ENCODE results near the gene UGT3A1.
"Not testable (repeated sequence)": the region's sequence is repeated elsewhere in the genome, so short reads cannot be mapped to it uniquely, and the experiment has no call there.

UGT3A1 gene

GRCh38 chr5:35990941-35991611 lies at the start of gene UGT3A1:
Gene UGT3A1 (minus strand): TSS chr5:35991390. CDS start chr5:35991240, 150 bp downstream.
- H3K4me1 ChIP-seq (ENCODE audit: control insufficient read depth, insufficient read depth, low read length): no peaks in the 10 kb centered on the region
- H3K9me3 ChIP-seq (ENCODE audit: control insufficient read depth, low read length): no peaks in the 10 kb centered on the region
- no peak within 1 kb of the TSS for H3K9ac ChIP-seq (ENCODE audit: low read length)
- no peak within 1 kb of the TSS for H3K4me3 ChIP-seq (ENCODE audit: low read length)
- no peaks in the 10 kb centered on the region for H3K36me3 ChIP-seq (ENCODE audit: control insufficient read depth, insufficient read depth, low read length)
- no peaks in the 10 kb centered on the region for H3K27me3 ChIP-seq (ENCODE audit: control insufficient read depth, insufficient read depth, low read length)

- Histone ChIP-seq H3K36me3 (ENCODE audit: control insufficient read depth, insufficient read depth, low read length) (no peaks in the 10 kb centered on the region), H3K9me3 (ENCODE audit: control insufficient read depth, low read length) (no peaks in the 10 kb centered on the region), H3K4me3 (ENCODE audit: low read length) (no peak overlapping the region), H3K9ac (ENCODE audit: low read length) (no peak overlapping the region), H3K4me1 (ENCODE audit: control insufficient read depth, insufficient read depth, low read length) (no peaks in the 10 kb centered on the region), H3K27me3 (ENCODE audit: control insufficient read depth, insufficient read depth, low read length) (no peaks in the 10 kb centered on the region)
Observed at GRCh38 chr5:36035696-36036095, 44.5 kb upstream of the UGT3A1 start.

DNA sequence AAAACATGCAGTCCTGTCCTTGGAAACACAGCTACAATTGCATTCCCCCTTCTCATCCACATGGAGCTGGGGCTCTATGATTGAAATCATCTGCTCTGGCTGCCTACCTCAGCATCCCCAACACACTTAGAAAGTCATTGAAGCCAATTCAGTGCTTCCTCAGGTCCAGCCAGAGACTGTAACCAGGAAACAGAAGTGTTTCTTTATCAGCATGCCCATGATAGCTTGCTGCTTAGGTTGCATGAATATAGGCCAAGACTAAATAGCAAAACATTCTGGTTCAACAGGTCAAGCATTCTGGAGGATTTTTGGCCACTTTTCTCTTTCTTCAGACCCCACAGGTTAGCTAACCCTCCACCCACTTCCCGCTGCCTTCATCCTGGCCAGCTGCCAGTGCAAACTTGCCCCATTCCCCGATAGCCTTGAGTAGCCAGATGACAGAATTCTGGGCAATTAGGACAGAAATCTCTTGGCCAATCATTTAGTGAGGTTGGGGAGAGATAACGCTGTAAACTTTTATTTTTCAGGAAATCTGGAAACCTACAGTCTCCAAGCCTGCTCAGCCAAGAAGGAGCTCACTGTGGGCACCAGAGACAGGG lies 43.4 kb upstream of the UGT3A1 start:
- H3K27me3 ChIP-seq (ENCODE audit: control insufficient read depth, insufficient read depth, low read length); H3K4me1 ChIP-seq (ENCODE audit: control insufficient read depth, insufficient read depth, low read length); H3K36me3 ChIP-seq (ENCODE audit: control insufficient read depth, insufficient read depth, low read length); H3K9me3 ChIP-seq (ENCODE audit: control insufficient read depth, low read length); H3K9ac ChIP-seq (ENCODE audit: low read length); H3K4me3 ChIP-seq (ENCODE audit: low read length): not testable (repeated sequence)

- Histone ChIP-seq H3K27me3 (ENCODE audit: control insufficient read depth, insufficient read depth, low read length) (no peaks in the 10 kb centered on the region), H3K4me3 (ENCODE audit: low read length) (no peak overlapping the region), H3K36me3 (ENCODE audit: control insufficient read depth, insufficient read depth, low read length) (no peaks in the 10 kb centered on the region), H3K4me1 (ENCODE audit: control insufficient read depth, insufficient read depth, low read length) (no peaks in the 10 kb centered on the region), H3K9ac (ENCODE audit: low read length) (no peak overlapping the region), H3K9me3 (ENCODE audit: control insufficient read depth, low read length) (no peaks in the 10 kb centered on the region)
Observed at GRCh38 chr5:36033486-36033885, 42.3 kb upstream of the UGT3A1 start.

DNA sequence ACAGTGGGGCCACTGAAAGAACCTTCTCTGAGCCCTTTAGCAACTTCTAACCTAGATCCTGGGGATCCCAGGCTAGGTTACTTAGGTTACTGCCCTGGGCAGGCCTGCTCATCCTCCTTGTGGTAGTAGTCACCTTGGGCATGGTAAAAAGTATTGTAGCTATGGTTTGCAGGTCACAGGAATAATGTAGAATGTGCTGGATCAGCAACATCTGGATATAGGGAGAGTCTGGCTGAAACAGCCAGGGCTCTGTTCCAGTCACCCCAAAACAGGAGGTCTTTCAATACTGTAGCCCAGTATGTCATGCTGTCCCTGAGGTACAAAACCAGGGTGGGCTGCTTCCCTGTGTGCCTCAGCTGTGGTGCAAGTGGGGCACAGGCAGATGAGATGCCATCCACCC lies 41.9 kb upstream of the UGT3A1 start:
- H3K4me1 ChIP-seq (ENCODE audit: control insufficient read depth, insufficient read depth, low read length): no peaks in the 10 kb centered on the region
- H3K4me3 ChIP-seq (ENCODE audit: low read length): no peak overlapping the region
- H3K36me3 ChIP-seq (ENCODE audit: control insufficient read depth, insufficient read depth, low read length): no peaks in the 10 kb centered on the region
- no peaks in the 10 kb centered on the region for H3K27me3 ChIP-seq (ENCODE audit: control insufficient read depth, insufficient read depth, low read length)
- H3K9me3 ChIP-seq (ENCODE audit: control insufficient read depth, low read length): no peaks in the 10 kb centered on the region
- no peak overlapping the region for H3K9ac ChIP-seq (ENCODE audit: low read length)

DNA sequence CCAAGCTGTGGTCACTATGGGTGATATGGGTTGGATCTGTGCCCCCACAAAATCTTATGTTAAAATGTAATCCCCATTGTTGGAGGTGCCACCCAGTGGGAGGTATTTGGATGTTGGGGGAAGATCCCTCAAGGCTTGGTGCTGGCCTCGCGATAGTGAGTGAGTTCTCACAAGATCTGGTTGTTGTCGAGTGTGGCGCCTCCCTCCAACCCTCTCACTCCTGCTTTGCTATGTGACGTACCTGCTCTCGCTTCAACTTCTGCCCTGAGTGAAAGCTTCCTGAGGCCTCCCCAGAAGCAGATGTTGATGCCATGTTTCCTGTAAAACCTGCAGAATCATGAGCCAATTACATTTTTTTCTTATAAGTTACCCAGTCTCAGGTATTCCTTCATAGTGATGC lies 40.0 kb upstream of the UGT3A1 start:
- Histone ChIP-seq H3K9me3 (ENCODE audit: control insufficient read depth, low read length) (no peaks in the 10 kb centered on the region), H3K27me3 (ENCODE audit: control insufficient read depth, insufficient read depth, low read length) (no peaks in the 10 kb centered on the region), H3K4me3 (ENCODE audit: low read length) (no peak overlapping the region), H3K4me1 (ENCODE audit: control insufficient read depth, insufficient read depth, low read length) (no peaks in the 10 kb centered on the region), H3K36me3 (ENCODE audit: control insufficient read depth, insufficient read depth, low read length) (no peaks in the 10 kb centered on the region), H3K9ac (ENCODE audit: low read length) (no peak overlapping the region)

DNA sequence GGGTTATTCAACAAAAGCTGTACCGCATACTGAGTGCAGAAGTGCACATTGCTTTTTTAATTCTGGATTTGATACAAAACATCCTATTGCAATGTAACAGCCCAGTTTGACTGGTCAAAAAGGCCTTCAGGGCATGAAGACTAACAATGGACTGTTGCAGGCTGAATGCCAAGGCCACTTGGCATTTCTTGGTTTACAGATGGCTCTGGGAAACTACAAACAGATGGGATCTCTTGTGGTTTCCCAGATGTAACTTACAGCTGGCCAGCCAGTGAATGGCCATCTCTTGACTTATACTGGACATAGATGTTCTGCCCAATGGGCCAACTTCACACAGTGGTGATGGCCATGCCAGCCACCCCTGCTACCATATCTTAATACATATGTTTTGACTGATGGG lies 38.7 kb upstream of the UGT3A1 start:
- Histone ChIP-seq H3K4me1 (ENCODE audit: control insufficient read depth, insufficient read depth, low read length) (no peaks in the 10 kb centered on the region), H3K4me3 (ENCODE audit: low read length) (no peak overlapping the region), H3K36me3 (ENCODE audit: control insufficient read depth, insufficient read depth, low read length) (no peaks in the 10 kb centered on the region), H3K9ac (ENCODE audit: low read length) (no peak overlapping the region), H3K9me3 (ENCODE audit: control insufficient read depth, low read length) (no peaks in the 10 kb centered on the region), H3K27me3 (ENCODE audit: control insufficient read depth, insufficient read depth, low read length) (no peaks in the 10 kb centered on the region)

DNA sequence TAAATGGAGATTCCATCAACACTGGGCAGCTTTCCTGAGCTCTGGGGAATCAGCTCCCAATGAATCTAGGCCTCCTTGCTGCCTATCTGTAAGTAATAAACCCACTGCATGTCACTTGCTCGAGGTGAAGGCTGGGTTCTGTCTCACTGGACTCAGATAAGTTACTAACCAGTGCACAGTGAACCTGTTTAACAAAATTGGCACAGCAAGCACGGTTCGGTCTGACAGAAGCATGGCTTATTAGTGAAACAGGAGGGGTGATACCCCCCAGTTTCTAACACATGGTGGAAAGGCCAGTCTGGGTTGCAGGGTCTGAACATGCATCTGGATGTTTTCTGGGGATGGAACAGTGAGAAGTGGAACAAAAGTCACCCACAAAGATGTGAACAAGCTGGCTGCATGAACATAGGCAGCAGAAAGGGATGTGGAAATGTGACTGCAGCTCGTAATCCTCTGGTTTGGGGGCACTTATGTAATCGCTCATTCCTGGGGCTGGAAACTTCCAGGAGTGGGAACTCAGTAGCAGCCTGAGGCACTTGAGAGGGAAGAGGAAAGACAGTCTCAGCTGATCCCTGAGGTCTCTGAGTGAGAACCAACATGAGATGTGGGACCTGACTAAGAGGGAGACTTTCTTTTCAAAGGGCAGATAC lies 37.8 kb upstream of the UGT3A1 start:
- H3K9ac ChIP-seq (ENCODE audit: low read length): no peak overlapping the region
- no peaks in the 10 kb centered on the region for H3K27me3 ChIP-seq (ENCODE audit: control insufficient read depth, insufficient read depth, low read length)
- H3K36me3 ChIP-seq (ENCODE audit: control insufficient read depth, insufficient read depth, low read length): no peaks in the 10 kb centered on the region
- no peaks in the 10 kb centered on the region for H3K9me3 ChIP-seq (ENCODE audit: control insufficient read depth, low read length)
- H3K4me3 ChIP-seq (ENCODE audit: low read length): no peak overlapping the region
- no peaks in the 10 kb centered on the region for H3K4me1 ChIP-seq (ENCODE audit: control insufficient read depth, insufficient read depth, low read length)

GRCh38 chr5:36027711-36028110 lies 36.5 kb upstream of the UGT3A1 start:
- no peaks in the 10 kb centered on the region for H3K4me1 ChIP-seq (ENCODE audit: control insufficient read depth, insufficient read depth, low read length)
- no peaks in the 10 kb centered on the region for H3K36me3 ChIP-seq (ENCODE audit: control insufficient read depth, insufficient read depth, low read length)
- H3K27me3 ChIP-seq (ENCODE audit: control insufficient read depth, insufficient read depth, low read length): no peaks in the 10 kb centered on the region
- H3K9me3 ChIP-seq (ENCODE audit: control insufficient read depth, low read length): no peaks in the 10 kb centered on the region
- H3K4me3 ChIP-seq (ENCODE audit: low read length): no peak overlapping the region
- H3K9ac ChIP-seq (ENCODE audit: low read length): no peak overlapping the region

DNA sequence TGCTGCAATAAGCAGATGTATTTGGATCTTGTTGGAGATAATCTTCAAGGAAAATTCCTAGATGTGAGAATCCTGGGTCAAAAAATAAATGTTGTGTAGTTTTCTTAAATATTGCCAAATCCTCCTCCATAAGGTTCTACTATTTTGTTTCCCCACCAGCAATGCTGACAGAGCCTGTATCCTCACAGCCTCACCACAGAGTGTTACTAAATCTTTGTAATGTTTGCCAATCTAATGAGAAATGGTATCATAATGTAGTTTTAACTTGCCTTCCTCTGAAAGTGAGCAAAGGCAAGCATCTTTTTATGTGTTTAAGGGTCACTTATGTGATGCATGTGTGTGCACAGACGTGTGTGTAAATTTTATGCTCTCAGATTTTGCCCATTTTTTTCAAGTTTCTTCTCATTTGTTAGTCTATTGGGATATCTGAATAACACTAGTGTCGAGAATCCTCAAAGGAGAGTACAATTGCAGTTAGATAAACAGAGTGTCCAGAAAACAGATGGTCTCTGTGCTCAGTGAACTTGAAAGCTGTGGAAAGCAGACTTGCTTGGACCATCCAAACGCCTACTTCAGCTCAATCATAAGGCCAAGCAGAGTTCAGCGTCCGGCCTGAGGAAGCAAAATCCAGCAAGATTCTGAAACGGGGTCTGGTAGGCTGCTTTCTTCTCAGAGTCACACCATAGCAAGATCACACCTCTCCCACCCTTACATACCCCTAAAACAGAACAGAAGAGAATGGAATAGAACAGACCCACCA lies 35.7 kb upstream of the UGT3A1 start:
- H3K4me3 ChIP-seq (ENCODE audit: low read length): no peak overlapping the region
- H3K27me3 ChIP-seq (ENCODE audit: control insufficient read depth, insufficient read depth, low read length): no peaks in the 10 kb centered on the region
- no peak overlapping the region for H3K9ac ChIP-seq (ENCODE audit: low read length)
- H3K4me1 ChIP-seq (ENCODE audit: control insufficient read depth, insufficient read depth, low read length): no peaks in the 10 kb centered on the region
- no peaks in the 10 kb centered on the region for H3K9me3 ChIP-seq (ENCODE audit: control insufficient read depth, low read length)
- no peaks in the 10 kb centered on the region for H3K36me3 ChIP-seq (ENCODE audit: control insufficient read depth, insufficient read depth, low read length)

- not testable (repeated sequence) for H3K4me3 ChIP-seq (ENCODE audit: low read length); H3K36me3 ChIP-seq (ENCODE audit: control insufficient read depth, insufficient read depth, low read length); H3K9me3 ChIP-seq (ENCODE audit: control insufficient read depth, low read length); H3K27me3 ChIP-seq (ENCODE audit: control insufficient read depth, insufficient read depth, low read length); H3K9ac ChIP-seq (ENCODE audit: low read length); H3K4me1 ChIP-seq (ENCODE audit: control insufficient read depth, insufficient read depth, low read length)
Observed at GRCh38 chr5:36022246-36022645, 31.1 kb upstream of the UGT3A1 start.

- not testable (repeated sequence) for H3K4me1 ChIP-seq (ENCODE audit: control insufficient read depth, insufficient read depth, low read length); H3K9me3 ChIP-seq (ENCODE audit: control insufficient read depth, low read length); H3K27me3 ChIP-seq (ENCODE audit: control insufficient read depth, insufficient read depth, low read length); H3K4me3 ChIP-seq (ENCODE audit: low read length); H3K36me3 ChIP-seq (ENCODE audit: control insufficient read depth, insufficient read depth, low read length); H3K9ac ChIP-seq (ENCODE audit: low read length)
Observed at GRCh38 chr5:36019584-36019983, 28.4 kb upstream of the UGT3A1 start.

Measured in mucosa of stomach (tissue), 1 donor.